GM18951 (cell line): ENCODE data around the gene PIPOX.

Experiments used
- POLR2A ChIP-seq: IDR thresholded peaks from 4 replicates; pipeline ENCODE4 v1.6.1; 2011; ENCODE audit warnings: mild to moderate bottlenecking; ENCODE audit not compliant: insufficient read length, insufficient read depth; ENCODE audit errors: extremely low read depth
- in situ Hi-C: fragments of 300-500 bp; cut with MboI; formaldehyde crosslinking; loops from one replicate; pipeline ENCODE4 v1.12.0; 2022; ENCODE audit warnings: low sequenced_read_pairs, mixed read lengths, inconsistent platforms; ENCODE audit not compliant: unreplicated experiment

Gene PIPOX

DNA sequence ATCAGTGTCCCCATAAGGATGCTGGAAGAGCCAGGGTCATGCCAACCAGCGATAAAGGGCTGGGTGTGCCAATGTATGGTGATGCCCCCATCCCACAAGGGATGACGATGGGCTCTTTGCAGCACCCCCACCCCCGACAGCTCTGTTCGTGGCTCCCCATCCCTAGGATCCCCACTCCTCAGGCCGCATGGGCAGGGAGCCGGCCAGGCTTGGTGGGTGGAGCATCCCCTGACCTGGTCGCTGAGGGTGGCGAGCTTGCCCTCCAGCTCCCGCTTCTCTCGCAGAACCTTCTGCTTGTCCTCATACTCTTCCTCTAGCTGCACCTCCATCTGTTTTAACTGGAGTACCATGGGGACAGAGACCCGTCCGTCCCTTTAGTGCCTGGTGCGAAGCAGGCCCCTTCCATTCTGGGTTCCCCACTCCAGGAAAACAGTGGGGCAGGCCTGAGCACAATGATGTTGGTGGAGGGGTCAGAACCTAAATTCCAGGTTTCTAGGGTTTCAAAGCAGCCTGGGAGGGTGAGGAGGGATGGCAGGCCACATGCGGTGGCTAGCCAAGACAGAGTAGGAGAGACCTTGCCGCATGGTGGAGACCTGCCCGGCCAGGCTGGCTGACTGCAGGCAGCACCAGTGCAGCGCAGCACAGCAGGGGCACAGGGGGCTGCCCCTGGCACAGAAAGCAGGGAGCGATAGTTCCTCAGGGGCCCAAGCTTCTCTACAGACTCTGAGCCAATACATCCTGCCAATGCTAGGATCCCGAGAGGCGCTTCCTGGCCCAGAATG, 50.3 kb downstream of the PIPOX start:
- TF ChIP-seq POLR2A = no peak
- in situ Hi-C loops = no loop called here

DNA sequence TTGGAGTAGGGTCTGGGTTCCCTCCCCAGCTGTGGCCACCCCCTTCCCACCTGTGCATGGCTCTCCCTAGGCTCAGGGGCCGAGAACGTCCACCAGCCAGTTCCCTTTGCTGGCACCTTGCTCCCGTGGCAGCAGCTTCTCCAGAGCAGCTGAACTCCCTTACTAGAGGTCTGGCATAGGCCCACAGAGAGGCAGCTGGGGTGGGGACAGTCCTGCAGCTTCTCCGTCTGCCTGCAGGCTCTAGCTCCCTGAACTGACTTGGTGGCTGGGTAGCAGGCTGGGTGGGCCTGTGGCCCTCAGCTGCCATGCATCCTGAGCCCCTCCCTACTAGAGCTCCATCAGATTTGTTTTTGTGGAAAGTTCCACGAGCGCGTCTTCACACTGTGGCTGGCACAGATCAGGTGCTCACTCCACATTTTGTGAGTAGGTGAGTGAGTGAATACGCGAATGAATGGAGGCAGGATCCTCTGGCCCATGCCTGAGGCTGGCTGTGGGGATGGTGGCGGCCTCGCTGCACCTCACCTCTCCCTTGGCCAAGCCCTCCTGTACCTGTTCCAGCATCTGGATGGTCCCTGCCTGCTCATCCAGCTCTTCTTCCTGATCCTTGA, 51.3 kb downstream of the PIPOX start:
- TF ChIP-seq POLR2A = no peak
- in situ Hi-C loops = no loop called here

DNA sequence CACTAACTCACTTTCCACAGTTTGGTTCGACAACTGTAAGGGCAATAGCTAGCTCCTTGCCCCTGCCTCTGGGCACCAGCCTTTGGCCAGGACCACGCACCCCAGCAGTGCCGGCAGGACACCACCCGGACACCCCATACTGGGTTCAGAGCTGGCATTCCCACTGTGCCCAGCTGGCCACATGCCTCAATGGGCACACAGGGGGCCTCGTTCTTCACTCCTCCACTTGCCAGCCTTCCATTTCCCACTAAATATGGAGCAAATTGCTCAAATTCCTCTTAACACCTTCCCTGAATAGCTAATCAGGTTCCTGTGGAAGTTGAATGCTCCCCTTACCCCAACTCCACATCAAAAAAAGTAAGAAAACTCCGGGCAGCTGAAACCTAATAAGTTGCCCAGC, 52.5 kb downstream of the PIPOX start:
- no peak for TF ChIP-seq POLR2A
- in situ Hi-C loops = no loop called here

DNA sequence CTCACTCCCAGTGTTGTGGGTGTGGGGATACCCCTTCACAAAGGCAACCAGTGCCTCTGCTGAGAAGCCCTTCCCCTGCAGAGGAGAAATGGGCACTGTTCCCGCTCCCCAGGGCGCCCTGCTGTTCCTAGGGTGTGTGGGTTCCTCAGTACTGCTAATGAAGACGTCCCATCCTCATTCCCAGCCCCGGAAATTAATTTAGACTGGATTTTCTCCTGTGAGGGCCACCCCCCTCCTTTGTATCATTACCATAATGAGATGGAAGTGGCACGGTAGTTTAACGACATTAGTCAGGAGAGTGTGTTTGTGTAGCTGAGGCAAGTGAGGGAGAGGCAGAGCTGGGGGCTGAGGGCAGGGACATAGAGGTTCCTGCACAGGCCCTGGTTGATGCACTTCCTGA, 53.2 kb downstream of the PIPOX start:
- in situ Hi-C loops = no loop called here
- TF ChIP-seq POLR2A = no peak

DNA sequence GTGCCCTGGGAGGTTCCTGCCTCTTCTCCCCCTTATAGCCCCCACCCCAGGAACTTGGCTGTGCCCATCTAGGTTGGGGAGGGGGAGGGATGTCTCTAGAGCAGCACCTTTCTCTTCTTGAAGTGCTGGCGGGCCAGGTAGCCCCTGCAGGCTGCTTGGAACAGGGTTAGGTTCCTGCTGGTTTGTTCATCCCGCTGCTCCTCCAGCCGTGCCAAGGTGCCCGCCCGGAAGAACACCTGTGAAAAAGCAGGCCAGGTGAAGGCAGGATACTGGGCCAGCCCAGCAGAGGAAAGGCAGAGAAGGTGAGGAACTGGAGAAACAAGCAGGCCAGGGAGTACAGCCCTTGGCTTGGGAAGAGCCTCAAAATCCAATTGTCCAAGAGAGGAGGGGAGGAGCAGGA, 56.6 kb downstream of the PIPOX start:
- in situ Hi-C loops = no loop called here

DNA sequence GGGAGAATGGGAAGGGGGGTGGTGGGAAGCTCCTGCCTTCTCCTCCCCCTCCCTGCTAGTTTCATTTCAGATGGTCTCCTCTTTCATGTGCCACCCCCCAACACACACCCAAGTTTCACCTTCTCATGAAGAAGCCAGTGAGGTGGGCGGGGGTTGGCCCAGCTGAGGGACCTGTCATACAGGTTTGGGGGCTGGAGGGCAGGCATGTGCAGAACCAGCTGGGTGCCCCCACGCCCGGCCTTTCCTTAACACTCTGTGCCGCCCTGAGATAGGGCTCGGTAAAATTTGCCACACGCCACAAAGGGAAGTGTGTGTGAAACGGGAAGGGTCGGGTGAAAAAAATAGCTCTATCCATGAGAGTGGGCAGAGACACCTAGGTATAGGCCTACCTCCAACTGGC, 57.4 kb downstream of the PIPOX start:
- TF ChIP-seq POLR2A = no peak
- in situ Hi-C loops = loop anchor here (10.0 kb wide), 1 partner anchor 125 kb away; no protein-coding TSS in a partner anchor

More for the DNA sequence above, 56.6 kb downstream of the PIPOX start:
- TF ChIP-seq POLR2A = no peak

DNA sequence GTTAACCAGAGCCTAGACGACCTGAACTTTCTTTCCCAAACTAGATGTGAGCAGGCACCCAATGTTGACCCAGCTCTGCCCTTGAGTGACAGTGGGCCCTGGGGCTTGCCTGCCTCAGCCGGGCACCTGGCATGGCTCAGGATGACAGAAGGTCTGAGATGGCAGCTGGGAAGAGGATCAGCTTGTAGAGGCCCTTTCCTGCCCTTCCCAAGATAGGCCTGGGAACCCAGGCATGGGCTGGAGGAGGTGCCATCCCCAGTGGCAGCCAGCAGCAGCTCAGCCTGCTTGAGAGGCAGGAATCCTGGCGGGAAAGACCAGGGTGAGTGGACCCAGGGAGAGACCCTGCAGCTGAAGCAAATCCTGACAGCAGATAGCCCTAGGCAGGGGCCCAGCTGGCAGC, 59.1 kb downstream of the PIPOX start:
- TF ChIP-seq POLR2A = no peak
- in situ Hi-C loops = loop anchor here (10.0 kb wide), 1 partner anchor 127 kb away; no protein-coding TSS in a partner anchor

DNA sequence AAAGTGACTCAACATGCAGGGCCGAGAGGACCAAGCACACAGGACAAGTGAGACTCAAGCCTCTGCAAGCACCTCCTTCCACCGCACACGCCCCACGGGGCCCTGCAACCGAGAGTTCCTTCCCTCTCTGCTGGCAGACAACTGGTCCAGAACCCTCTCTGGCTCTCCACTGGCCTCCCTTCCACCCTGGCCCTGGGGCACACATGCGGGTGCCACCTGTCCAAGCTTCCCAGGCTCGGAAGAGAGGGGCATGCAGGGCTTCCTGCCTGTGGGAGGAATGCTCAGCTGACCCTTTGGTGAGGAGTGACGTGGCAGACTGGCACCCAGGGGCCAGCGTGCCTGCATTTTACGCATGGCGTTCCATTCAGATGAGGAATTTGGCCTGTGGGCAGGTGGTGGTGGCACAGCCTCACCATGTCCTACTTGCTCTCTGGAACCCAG, 59.8 kb downstream of the PIPOX start:
- TF ChIP-seq POLR2A = no peak
- in situ Hi-C loops = loop anchor here (10.0 kb wide), 1 partner anchor 128 kb away; no protein-coding TSS in a partner anchor

DNA sequence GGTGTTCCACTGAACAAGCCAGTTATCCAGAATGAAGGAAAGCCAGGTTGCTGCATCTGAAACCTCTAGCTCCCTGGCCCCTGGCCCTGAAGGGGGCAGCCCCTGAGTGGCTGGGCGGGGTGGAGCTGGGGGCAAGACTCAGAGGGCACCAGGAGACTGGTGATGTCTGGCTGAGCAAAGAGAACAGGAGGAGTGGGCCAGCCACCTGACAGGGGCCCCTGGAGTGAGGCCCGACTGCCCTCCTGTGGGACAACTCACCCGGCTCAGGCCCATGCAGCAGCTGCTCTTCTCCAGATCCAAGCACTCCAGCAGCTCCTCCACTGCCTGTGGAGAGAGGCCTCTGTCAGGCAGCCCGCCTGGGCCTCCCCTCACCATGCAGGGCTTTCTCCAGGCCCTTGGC, 60.4 kb downstream of the PIPOX start:
- TF ChIP-seq POLR2A = no peak
- in situ Hi-C loops = loop anchor here (10.0 kb wide), 1 partner anchor 129 kb away; no protein-coding TSS in a partner anchor
